22Rv1 (cell line): Measurements from ENCODE around the gene CLDN18.

Source experiments
- H3K27ac ChIP-seq: fragments of 450-650 bp; 2 replicates; pipeline ENCODE4 v1.5.1; 2017
- ZFX ChIP-seq: fragments of 450-650 bp; IDR thresholded peaks from 2 replicates; pipeline ENCODE4 v1.6.1; 2017; ENCODE audit warnings: antibody characterized with exemption, borderline replicate concordance
- TF ChIP-seq, protein P1 (sequence below): fragments of 450-650 bp; IDR thresholded peaks from 2 replicates; pipeline ENCODE4 v1.5.1; 2017; ENCODE audit warnings: mild to moderate bottlenecking

Gene CLDN18

DNA sequence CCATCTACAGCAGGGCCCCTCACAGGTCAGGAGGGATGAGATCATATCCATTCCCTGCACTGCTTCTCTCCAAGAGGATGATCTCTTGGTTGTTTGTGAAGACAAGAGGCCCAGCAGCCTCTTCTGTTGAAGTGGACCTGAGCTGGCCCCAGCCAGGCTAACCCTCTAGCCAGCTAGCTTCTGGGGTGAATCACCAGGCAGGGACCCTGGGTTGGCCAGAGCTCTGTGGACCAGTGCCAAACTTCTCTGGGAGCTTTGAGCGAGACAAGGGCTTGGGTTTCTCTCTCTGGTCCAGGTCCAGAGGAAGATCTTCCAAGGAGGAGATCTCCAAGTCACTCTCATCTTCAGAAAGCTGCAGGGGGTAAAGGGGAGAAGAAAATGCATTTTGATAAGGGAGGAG, 52.7 kb downstream of the CLDN18 start:
- TF ChIP-seq, protein P1, sequence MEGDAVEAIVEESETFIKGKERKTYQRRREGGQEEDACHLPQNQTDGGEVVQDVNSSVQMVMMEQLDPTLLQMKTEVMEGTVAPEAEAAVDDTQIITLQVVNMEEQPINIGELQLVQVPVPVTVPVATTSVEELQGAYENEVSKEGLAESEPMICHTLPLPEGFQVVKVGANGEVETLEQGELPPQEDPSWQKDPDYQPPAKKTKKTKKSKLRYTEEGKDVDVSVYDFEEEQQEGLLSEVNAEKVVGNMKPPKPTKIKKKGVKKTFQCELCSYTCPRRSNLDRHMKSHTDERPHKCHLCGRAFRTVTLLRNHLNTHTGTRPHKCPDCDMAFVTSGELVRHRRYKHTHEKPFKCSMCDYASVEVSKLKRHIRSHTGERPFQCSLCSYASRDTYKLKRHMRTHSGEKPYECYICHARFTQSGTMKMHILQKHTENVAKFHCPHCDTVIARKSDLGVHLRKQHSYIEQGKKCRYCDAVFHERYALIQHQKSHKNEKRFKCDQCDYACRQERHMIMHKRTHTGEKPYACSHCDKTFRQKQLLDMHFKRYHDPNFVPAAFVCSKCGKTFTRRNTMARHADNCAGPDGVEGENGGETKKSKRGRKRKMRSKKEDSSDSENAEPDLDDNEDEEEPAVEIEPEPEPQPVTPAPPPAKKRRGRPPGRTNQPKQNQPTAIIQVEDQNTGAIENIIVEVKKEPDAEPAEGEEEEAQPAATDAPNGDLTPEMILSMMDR, result no peak
- TF ChIP-seq ZFX, result no peak
- no peak overlapping the region for H3K27ac ChIP-seq

DNA sequence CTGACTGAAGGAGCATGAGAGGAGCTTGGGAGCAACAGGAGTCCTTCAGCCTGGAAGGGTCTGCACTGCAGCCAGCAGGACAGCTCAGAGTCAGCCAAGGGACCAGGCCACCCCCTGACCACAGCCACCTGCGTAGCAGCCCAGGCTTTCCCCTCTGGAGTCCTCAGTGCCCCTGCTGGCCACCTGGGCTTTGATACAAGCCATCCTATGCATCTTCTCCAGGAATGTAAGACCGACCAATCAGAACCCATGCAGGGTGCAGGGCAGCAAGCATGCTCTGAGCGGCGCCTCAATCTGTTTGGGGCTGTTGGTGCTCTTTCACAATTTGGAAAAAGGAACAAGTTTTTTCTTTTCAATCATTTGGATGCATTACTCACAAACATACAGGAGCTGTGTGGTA, 53.5 kb downstream of the CLDN18 start:
- H3K27ac ChIP-seq, result no peak overlapping the region
- TF ChIP-seq ZFX, result no peak
- TF ChIP-seq, protein P1, result no peak

GRCh38 chr3:138065949-138066348, 56.0 kb downstream of the CLDN18 start:
- TF ChIP-seq, protein P1, result no peak
- no peak overlapping the region for H3K27ac ChIP-seq

GRCh38 chr3:138066383-138066782, 56.4 kb downstream of the CLDN18 start:
- TF ChIP-seq, protein P1, result no peak
- TF ChIP-seq ZFX, result no peak
- no peak overlapping the region for H3K27ac ChIP-seq

- TF ChIP-seq, protein P1, result no peak
- TF ChIP-seq ZFX, result no peak
- H3K27ac ChIP-seq, result no peak overlapping the region
These were observed 57.0 kb downstream of the CLDN18 start for GRCh38 chr3:138066972-138067371.

DNA sequence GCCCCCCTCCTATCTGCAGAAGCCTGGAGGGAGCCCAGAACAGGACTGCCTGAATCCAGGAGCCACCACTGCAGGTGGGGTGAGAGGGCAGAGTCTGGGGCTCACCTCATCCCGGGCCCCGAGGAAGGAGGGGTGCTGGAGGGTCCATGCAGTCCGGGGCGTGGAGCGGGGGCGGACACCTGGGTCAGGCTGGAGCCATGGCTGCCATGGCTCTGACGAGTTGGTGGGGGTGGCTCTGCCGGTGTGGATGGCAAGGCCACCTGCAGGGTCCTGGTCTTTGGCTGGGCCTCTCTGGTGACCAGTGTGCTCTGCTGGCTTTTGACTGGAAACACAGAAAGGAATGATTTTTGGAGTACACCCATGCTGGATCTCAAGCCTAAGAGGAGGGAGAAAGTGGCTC, 58.1 kb downstream of the CLDN18 start:
- TF ChIP-seq, protein P1, result no peak
- TF ChIP-seq ZFX, result no peak
- H3K27ac ChIP-seq, result no peak overlapping the region

DNA sequence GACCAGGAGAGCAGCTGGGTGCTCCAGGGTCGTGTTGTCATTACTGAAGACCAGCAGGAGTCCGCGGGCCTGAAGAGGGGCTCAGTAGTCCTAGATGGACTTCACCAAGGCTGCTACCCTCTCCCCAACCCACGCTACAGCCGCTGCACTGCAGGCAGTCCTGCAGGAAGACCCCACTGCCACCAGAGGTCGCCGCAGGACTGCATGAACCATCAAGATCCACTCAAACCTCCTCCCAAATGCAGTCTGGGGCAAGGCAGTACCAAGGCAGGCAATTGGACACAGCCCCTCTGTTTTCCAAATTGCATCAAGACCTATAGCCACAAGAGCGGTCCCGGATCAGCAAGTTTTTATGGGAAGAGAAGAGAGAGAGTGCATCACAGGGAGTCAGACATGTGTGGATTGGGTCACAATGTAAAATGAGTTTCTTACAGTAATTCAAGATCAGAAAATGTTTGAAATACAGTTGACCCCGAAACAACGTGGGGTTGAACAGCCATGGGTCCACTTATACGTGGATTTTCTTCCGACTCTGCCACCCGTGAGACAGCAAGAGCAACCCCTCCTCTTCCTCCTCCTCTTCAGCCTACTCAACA, 58.7 kb downstream of the CLDN18 start:
- H3K27ac ChIP-seq, result no peak overlapping the region

More for the DNA sequence above, 58.7 kb downstream of the CLDN18 start:
- TF ChIP-seq ZFX, result no peak
- TF ChIP-seq, protein P1, result peak; percentile 95
